ENCODE data around the gene MIEF1. TPM values are rescaled to one million over a fixed set of nuclear protein-coding genes. Genes with fewer than 3 reads are reported as not detected.

Gene MIEF1
- 117 TPM for polyA plus RNA-seq (2012; ENCODE audit: insufficient read depth, insufficient read length, low read depth)

GRCh38 chr22:39502109-39502788, at the start of gene MIEF1:
Gene MIEF1 (plus strand): TSS chr22:39502290. CDS start chr22:39511295, 9,005 bp downstream.
- TF ChIP-seq, protein P1, sequence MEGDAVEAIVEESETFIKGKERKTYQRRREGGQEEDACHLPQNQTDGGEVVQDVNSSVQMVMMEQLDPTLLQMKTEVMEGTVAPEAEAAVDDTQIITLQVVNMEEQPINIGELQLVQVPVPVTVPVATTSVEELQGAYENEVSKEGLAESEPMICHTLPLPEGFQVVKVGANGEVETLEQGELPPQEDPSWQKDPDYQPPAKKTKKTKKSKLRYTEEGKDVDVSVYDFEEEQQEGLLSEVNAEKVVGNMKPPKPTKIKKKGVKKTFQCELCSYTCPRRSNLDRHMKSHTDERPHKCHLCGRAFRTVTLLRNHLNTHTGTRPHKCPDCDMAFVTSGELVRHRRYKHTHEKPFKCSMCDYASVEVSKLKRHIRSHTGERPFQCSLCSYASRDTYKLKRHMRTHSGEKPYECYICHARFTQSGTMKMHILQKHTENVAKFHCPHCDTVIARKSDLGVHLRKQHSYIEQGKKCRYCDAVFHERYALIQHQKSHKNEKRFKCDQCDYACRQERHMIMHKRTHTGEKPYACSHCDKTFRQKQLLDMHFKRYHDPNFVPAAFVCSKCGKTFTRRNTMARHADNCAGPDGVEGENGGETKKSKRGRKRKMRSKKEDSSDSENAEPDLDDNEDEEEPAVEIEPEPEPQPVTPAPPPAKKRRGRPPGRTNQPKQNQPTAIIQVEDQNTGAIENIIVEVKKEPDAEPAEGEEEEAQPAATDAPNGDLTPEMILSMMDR (IDR thresholded peaks at IDR 0.05; ENCODE audit: low read depth, low read length), result no peak
- DNase-seq, result peak; percentile 98
- H3K9me3 ChIP-seq, result no peaks in the 10 kb centered on the region
- peaks cover 41% of the 10 kb centered on the region for H3K36me3 ChIP-seq
- peak within 1 kb of the TSS; percentile 93 for H3K4me3 ChIP-seq (ENCODE audit: low read depth, low read length)
- H3K27me3 ChIP-seq, result no peaks in the 10 kb centered on the region
- H3K4me1 ChIP-seq, result peaks cover 26% of the 10 kb centered on the region

DNA sequence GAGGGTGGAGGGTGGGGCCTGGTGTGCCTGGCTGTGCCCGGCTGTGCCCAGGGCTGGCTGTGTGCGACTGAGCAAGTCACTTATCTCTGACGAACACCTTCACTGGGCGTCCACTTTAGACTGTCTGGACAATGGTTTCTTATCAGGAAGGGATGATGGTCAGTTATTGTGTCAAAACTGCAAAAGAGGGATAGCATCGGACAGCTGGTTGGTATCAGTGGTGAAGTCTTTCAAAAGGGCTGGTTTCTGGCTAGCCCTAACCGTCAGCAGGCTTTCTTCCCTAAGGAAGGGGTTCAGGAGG, 49.4 kb upstream of the MIEF1 start:
- peaks cover 3% of the 10 kb centered on the region; the same call in 1 of the 2 replicates for H3K4me1 ChIP-seq

GRCh38 chr22:39453765-39454378, 48.2 kb upstream of the MIEF1 start:
- H3K4me3 ChIP-seq (ENCODE audit: low read depth, low read length), result no peak overlapping the region
- no peak for DNase-seq
- H3K9me3 ChIP-seq, result no peaks in the 10 kb centered on the region
- H3K36me3 ChIP-seq, result no peaks in the 10 kb centered on the region; the same call in 1 of the 2 replicates
- peaks cover 3% of the 10 kb centered on the region; the same call in 1 of the 2 replicates for H3K4me1 ChIP-seq
- peaks cover 14% of the 10 kb centered on the region; the same call in 1 of the 2 replicates for H3K27me3 ChIP-seq
- TF ChIP-seq, protein P1 (IDR thresholded peaks at IDR 0.05; ENCODE audit: low read depth, low read length), result no peak

More for the DNA sequence above, 49.4 kb upstream of the MIEF1 start:
- no peak overlapping the region for H3K4me3 ChIP-seq (ENCODE audit: low read depth, low read length)
- no peaks in the 10 kb centered on the region; the same call in 1 of the 2 replicates for H3K36me3 ChIP-seq
- no peaks in the 10 kb centered on the region for H3K9me3 ChIP-seq
- H3K27me3 ChIP-seq, result peaks cover 6% of the 10 kb centered on the region; the same call in 1 of the 2 replicates
- TF ChIP-seq, protein P1 (IDR thresholded peaks at IDR 0.05; ENCODE audit: low read depth, low read length), result no peak
- no peak for DNase-seq

DNA sequence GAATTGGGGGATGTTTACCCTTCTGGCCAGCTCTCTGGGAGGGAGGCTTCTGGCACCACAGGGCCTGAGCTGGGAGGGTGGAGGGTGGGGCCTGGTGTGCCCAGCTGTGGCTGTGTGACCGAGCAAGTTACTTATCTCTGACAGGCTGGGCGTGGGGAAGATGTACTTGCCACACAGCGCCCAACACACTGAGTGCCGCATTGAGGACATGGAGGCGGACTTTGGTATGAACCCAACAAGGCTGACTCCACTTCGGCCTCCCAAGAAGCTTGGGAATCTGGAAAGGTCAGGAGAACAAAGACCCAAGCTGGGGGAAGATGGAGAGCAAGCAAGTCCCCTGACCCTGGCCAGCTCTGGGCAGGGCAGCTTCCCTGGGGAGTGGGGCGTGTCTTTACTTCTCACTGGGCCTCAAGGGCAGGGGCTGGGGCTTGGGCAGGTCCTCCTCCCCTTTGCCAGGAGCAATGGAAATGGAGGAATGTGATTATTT, 47.7 kb upstream of the MIEF1 start:
- Histone ChIP-seq H3K36me3 (no peaks in the 10 kb centered on the region; the same call in 1 of the 2 replicates), H3K4me3 (ENCODE audit: low read depth, low read length) (no peak overlapping the region), H3K27me3 (peaks cover 14% of the 10 kb centered on the region; the same call in 1 of the 2 replicates), H3K9me3 (no peaks in the 10 kb centered on the region), H3K4me1 (peaks cover 3% of the 10 kb centered on the region; the same call in 1 of the 2 replicates)
- DNase-seq, result no peak
- TF ChIP-seq, protein P1 (IDR thresholded peaks at IDR 0.05; ENCODE audit: low read depth, low read length), result no peak

GRCh38 chr22:39456522-39457197, 45.4 kb upstream of the MIEF1 start, which contains the start of gene MGAT3:
Gene MGAT3 (plus strand): TSS chr22:39457012. CDS start chr22:39487348, 30,336 bp downstream.
- Histone ChIP-seq H3K36me3 (no peaks in the 10 kb centered on the region), H3K27me3 (peaks cover 14% of the 10 kb centered on the region; the same call in 1 of the 2 replicates), H3K4me1 (peaks cover 3% of the 10 kb centered on the region; the same call in 1 of the 2 replicates), H3K4me3 (ENCODE audit: low read depth, low read length) (peak within 1 kb of the TSS; percentile 55), H3K9me3 (no peaks in the 10 kb centered on the region)
- TF ChIP-seq, protein P1 (IDR thresholded peaks at IDR 0.05; ENCODE audit: low read depth, low read length), result no peak
- no peak for DNase-seq
